H1 (cell line): Measurements from ENCODE around the gene ZNF746. TPM values are rescaled to one million over a fixed set of nuclear protein-coding genes. Genes with fewer than 3 reads are reported as not detected.

ENCODE experiments used
- CTCF ChIA-PET: fragments of 300-600 bp; sonication (Branson Sonifier 250); formaldehyde crosslinking; loops from one replicate; lab custom pipeline; 2021; ENCODE audit not compliant: partially characterized antibody; lab: Charles Lee
- POLR2A ChIA-PET: fragments of 300-600 bp; sonication (Branson Sonifier 250); formaldehyde crosslinking; loops from one replicate; lab custom pipeline; 2021; ENCODE audit warnings: inconsistent platforms; ENCODE audit not compliant: partially characterized antibody; lab: Charles Lee
- DNase-seq, 2 experiments: peaks; one replicate each; pipeline versions ENCODE4 v3.0.0 to v3.0.0-alpha.2; 2010 to 2022; ENCODE audit warnings: low spot score in 2 of 2, low read depth in 1 of 2, mixed read lengths in 1 of 2
- FAIRE-seq: peaks from 2 replicates; lab custom pipeline; 2011; peaks lifted over from hg19 to GRCh38; lab: Jason Lieb, UNC
- H2AFZ ChIP-seq: 2 replicates; pipeline ENCODE4 v1.8.1; 2012; ENCODE audit warnings: low read length, inconsistent platforms
- H2AK5ac ChIP-seq: 2 replicates; pipeline ENCODE4 v1.6.1; 2013; ENCODE audit warnings: low read depth, low read length
- H2BK120ac ChIP-seq: replicated peaks from 2 replicates; pipeline ENCODE3; 2013; ENCODE audit warnings: low read depth, low read length, inconsistent platforms
- H2BK12ac ChIP-seq: 2 replicates; pipeline ENCODE4 v1.6.1; 2013; ENCODE audit warnings: low read depth, low read length
- H2BK15ac ChIP-seq: 2 replicates; pipeline ENCODE4 v1.6.1; 2013; ENCODE audit warnings: low read length
- H2BK20ac ChIP-seq: 2 replicates; pipeline ENCODE4 v1.6.1; 2013; ENCODE audit warnings: low read length
- H2BK5ac ChIP-seq: 2 replicates; pipeline ENCODE4 v1.6.1; 2013; ENCODE audit warnings: low read depth, low read length
- H3K14ac ChIP-seq: 2 replicates; pipeline ENCODE4 v1.6.1; 2013; ENCODE audit warnings: inconsistent platforms; ENCODE audit not compliant: insufficient read length
- H3K18ac ChIP-seq: 2 replicates; pipeline ENCODE4 v1.6.1; 2013; ENCODE audit warnings: low read length; ENCODE audit errors: extremely low read depth
- H3K23ac ChIP-seq: 2 replicates; pipeline ENCODE4 v1.6.1; 2013; ENCODE audit warnings: inconsistent platforms; ENCODE audit not compliant: insufficient read length
- H3K23me2 ChIP-seq: 2 replicates; pipeline ENCODE4 v1.6.1; 2013; ENCODE audit warnings: low read depth, low read length
- H3K27ac ChIP-seq: 2 replicates; pipeline ENCODE4 v1.6.1; 2011; ENCODE audit warnings: low read depth, low read length, inconsistent platforms
- H3K27me3 ChIP-seq, 4 experiments: replicated peaks in 1 of 4; 1 replicate in 1 of 4; 2 replicates in 3 of 4; pipeline versions ENCODE4 v1.6.1 to v1.8.1; 2011 to 2013; ENCODE audit warnings: low read length in 3 of 4, mild to moderate bottlenecking in 3 of 4, inconsistent platforms in 2 of 4, mixed read lengths in 2 of 4, moderate library complexity in 1 of 4; ENCODE audit not compliant: control insufficient read depth in 3 of 4, insufficient read depth in 3 of 4; ENCODE audit errors: extremely low read depth in 1 of 4
- H3K36me3 ChIP-seq, 4 experiments: 2 replicates each; pipeline versions ENCODE4 v1.6.1 to v1.8.1; 2011 to 2013; ENCODE audit warnings: mild to moderate bottlenecking in 4 of 4, low read length in 3 of 4, moderate library complexity in 2 of 4, control low read depth in 1 of 4, inconsistent platforms in 1 of 4; ENCODE audit not compliant: insufficient read depth in 4 of 4, control insufficient read depth in 2 of 4
- H3K4ac ChIP-seq: replicated peaks from 2 replicates; pipeline ENCODE3; 2013; ENCODE audit warnings: low read length, low read depth, mixed read lengths, inconsistent platforms; ENCODE audit not compliant: insufficient read length
- H3K4me1 ChIP-seq, 4 experiments: replicated peaks in 1 of 4; 1 replicate in 1 of 4; 2 replicates in 3 of 4; pipeline versions ENCODE4 v1.6.1 to v1.8.1; 2011 to 2013; ENCODE audit warnings: low read length in 3 of 4, inconsistent platforms in 2 of 4, mixed read lengths in 1 of 4; ENCODE audit not compliant: insufficient read depth in 4 of 4, control insufficient read depth in 3 of 4
- H3K4me2 ChIP-seq, 2 experiments: 2 replicates each; pipeline versions ENCODE4 v1.6.1 to v1.8.1; 2011 to 2013; ENCODE audit warnings: low read depth in 2 of 2, low read length in 2 of 2, control low read depth in 1 of 2, inconsistent platforms in 1 of 2, mild to moderate bottlenecking in 1 of 2; ENCODE audit not compliant: insufficient read depth in 1 of 2
- H3K4me3 ChIP-seq, 4 experiments: fragments of 200-600, 300-600 bp in 1 of 4; sonication (generic), shearing (Covaris generic), sonication (Bioruptor Twin) in 1 of 4; 2 replicates each; pipeline versions ENCODE4 v1.5.1 to v1.8.1; 2011 to 2016; ENCODE audit warnings: low read length in 4 of 4, low read depth in 3 of 4, control low read depth in 2 of 4, inconsistent platforms in 2 of 4, mild to moderate bottlenecking in 2 of 4, mixed read lengths in 1 of 4, moderate library complexity in 1 of 4; ENCODE audit not compliant: insufficient read depth in 2 of 4; ENCODE audit errors: extremely low read depth in 1 of 4
- H3K56ac ChIP-seq: replicated peaks from 2 replicates; pipeline ENCODE3; 2013; ENCODE audit warnings: low read depth, mild to moderate bottlenecking, mixed read lengths, low read length, inconsistent platforms; ENCODE audit not compliant: insufficient read length
- H3K79me1 ChIP-seq: 2 replicates; pipeline ENCODE4 v1.6.1; 2013; ENCODE audit warnings: low read depth, low read length, control low read depth
- H3K79me2 ChIP-seq, 2 experiments: 2 replicates each; pipeline versions ENCODE4 v1.6.1 to v1.8.1; 2012 to 2013; ENCODE audit warnings: low read length in 2 of 2, mild to moderate bottlenecking in 2 of 2, inconsistent platforms in 1 of 2; ENCODE audit not compliant: insufficient read depth in 2 of 2, control insufficient read depth in 1 of 2
- H3K9ac ChIP-seq, 4 experiments: replicated peaks in 1 of 4; 1 replicate in 1 of 4; 2 replicates in 3 of 4; pipeline versions ENCODE4 v1.6.1 to v1.8.1; 2011 to 2013; ENCODE audit warnings: low read depth in 3 of 4, low read length in 3 of 4, control low read depth in 2 of 4, mild to moderate bottlenecking in 2 of 4, moderate library complexity in 2 of 4, inconsistent platforms in 1 of 4; ENCODE audit errors: extremely low read depth in 1 of 4
- H3K9me3 ChIP-seq, 2 experiments: 2 replicates each; pipeline versions ENCODE4 v1.6.1 to v1.8.1; 2012 to 2013; ENCODE audit warnings: mild to moderate bottlenecking in 2 of 2, moderate library complexity in 2 of 2, control low read depth in 1 of 2, inconsistent platforms in 1 of 2, low read depth in 1 of 2, low read length in 1 of 2, mixed read lengths in 1 of 2; ENCODE audit not compliant: insufficient read depth in 2 of 2
- H4K20me1 ChIP-seq, 2 experiments: replicated peaks in 1 of 2; 2 replicates each; pipeline versions ENCODE3 to v1.8.1; 2011 to 2013; ENCODE audit warnings: inconsistent platforms in 2 of 2, low read length in 2 of 2, mild to moderate bottlenecking in 1 of 2; ENCODE audit not compliant: insufficient read depth in 2 of 2, control insufficient read depth in 1 of 2
- H4K5ac ChIP-seq: 2 replicates; pipeline ENCODE4 v1.6.1; 2013; ENCODE audit warnings: low read length, low read depth, mixed read lengths, inconsistent platforms; ENCODE audit not compliant: insufficient read length
- H4K8ac ChIP-seq: 2 replicates; pipeline ENCODE4 v1.8.0; 2013; ENCODE audit warnings: mild to moderate bottlenecking, moderate library complexity, low read length, inconsistent platforms; ENCODE audit not compliant: insufficient read depth; ENCODE audit errors: extremely low read depth
- H4K91ac ChIP-seq: replicated peaks from 2 replicates; pipeline ENCODE3; 2013; ENCODE audit warnings: low read length, mixed read lengths, inconsistent platforms; ENCODE audit not compliant: insufficient read length
- CHD1 ChIP-seq: IDR thresholded peaks from 2 replicates; pipeline ENCODE4 v1.6.1; 2012; ENCODE audit warnings: low read depth, low read length, improper control_type of control experiment
- JUND ChIP-seq: IDR thresholded peaks from 2 replicates; pipeline ENCODE4 v1.6.1; 2011; ENCODE audit warnings: mild to moderate bottlenecking, improper control_type of control experiment, low read length
- WGBS, 2 experiments: shearing (Covaris generic) in 1 of 2; methylation state at CpG; one replicate each; pipeline versions ENCODE4 v1.1.6 to v1.1.7; 2013 to 2015; ENCODE audit warnings: low lambda C conversion rate in 2 of 2, mixed read lengths in 2 of 2, inconsistent platforms in 1 of 2, low coverage in 1 of 2, missing lambda C conversion rate in 1 of 2; ENCODE audit not compliant: insufficient replicate concordance in 2 of 2, insufficient coverage in 1 of 2, insufficient read length in 1 of 2; ENCODE audit errors: extremely low coverage in 1 of 2, missing lambda C conversion rate in 1 of 2; 5-methylcytosine and 5-hydroxymethylcytosine counted together
- polyA plus RNA-seq, 7 experiments: library from polyadenylated mRNA; depleted of rRNA in 3 of 7; stranded (reverse) in 5 of 7; unstranded in 2 of 7; fragments of >200 nt in 5 of 7; fragments of 200-250 nt in 2 of 7; gene quantifications; 1 replicate in 5 of 7; 2 replicates in 1 of 7; 4 replicates in 1 of 7; pipeline versions ENCODE4 v1.2.1 to v1.2.3, GENCODE V29; 2011 to 2013; ENCODE audit warnings: missing spikeins in 2 of 7, mixed read lengths in 2 of 7
- total RNA-seq: library from RNA; stranded (reverse); fragmentation: NEBNext Ultra II Directional; extraction: Animal tissue kit (Norgen Biotek cat#: 25700); gene quantifications from 2 replicates; pipeline ENCODE4 v1.2.1, GENCODE V29; 2021

The ZNF746 gene
- total and polyA plus RNA-seq, 2 of the 8 experiments (the other 6 are each of a cell fraction or from before 2014, with no cell fraction given), result 7.5 to 15.6 TPM

- no peak overlapping the region for H3K4me2 ChIP-seq
- H3K4ac ChIP-seq, result no peak overlapping the region
- no peak overlapping the region for H2AFZ ChIP-seq
- no peaks in the 10 kb centered on the region for H3K79me1 ChIP-seq
- H3K9me3 ChIP-seq, result no peaks in the 10 kb centered on the region
- H2BK5ac ChIP-seq, result no peak overlapping the region
- no peak overlapping the region for H3K4me3 ChIP-seq
- H4K20me1 ChIP-seq, result no peaks in the 10 kb centered on the region
- 95% methylated on average over 8 of the region's 8 CpGs; no CpG with 5 or more reads in 1 of the 2 experiments for WGBS, 2 experiments
- H2BK20ac ChIP-seq, result no peak overlapping the region
- no peak for TF ChIP-seq CHD1
- TF ChIP-seq JUND, result no peak
- H3K14ac ChIP-seq, result no peak overlapping the region
- H3K9ac ChIP-seq, result no peak overlapping the region
- H2BK15ac ChIP-seq, result no peak overlapping the region; the same call in 1 of the 2 replicates
- no peak overlapping the region for H4K8ac ChIP-seq
- POLR2A ChIA-PET, result no interaction called here
- no peaks in the 10 kb centered on the region for H3K4me1 ChIP-seq
- H3K27me3 ChIP-seq, result no peaks in the 10 kb centered on the region
- CTCF ChIA-PET, result interaction anchor here (1.0 kb wide), 1 partner anchor 11 kb away, joined by 4 read pairs; no protein-coding TSS in a partner anchor
- H3K27ac ChIP-seq, result no peak overlapping the region
- H3K36me3 ChIP-seq, result peaks cover 2 to 8% (median 6%) of the 10 kb centered on the region in 4 experiments; a peak in 6 of 8 replicates
- H4K91ac ChIP-seq, result no peak overlapping the region
- no peaks in the 10 kb centered on the region for H3K23me2 ChIP-seq
- H2AK5ac ChIP-seq, result no peak overlapping the region
- H2BK120ac ChIP-seq, result no peak overlapping the region
- H3K79me2 ChIP-seq, result no peaks in the 10 kb centered on the region
- DNase-seq, result no peak
- no peak overlapping the region for H4K5ac ChIP-seq
- FAIRE-seq, result no peak
- no peak overlapping the region for H3K18ac ChIP-seq
- H3K56ac ChIP-seq, result no peak overlapping the region
- H3K23ac ChIP-seq, result no peak overlapping the region
- H2BK12ac ChIP-seq, result no peak overlapping the region
Observed at GRCh38 chr7:149469806-149470205, 27.8 kb downstream of the ZNF746 start.
